ENCODE data around the gene RFPL4A.

GRCh38 chr19:55723491-55723890, 35.4 kb upstream of the RFPL4A start:
- TF ChIP-seq CTCF (IDR thresholded peaks at IDR 0.05; ENCODE audit: insufficient read depth, low read length) (no peak), GABPA (IDR thresholded peaks at IDR 0.05; ENCODE audit: low read depth) (no peak)
- TF ChIP-seq, protein P1, sequence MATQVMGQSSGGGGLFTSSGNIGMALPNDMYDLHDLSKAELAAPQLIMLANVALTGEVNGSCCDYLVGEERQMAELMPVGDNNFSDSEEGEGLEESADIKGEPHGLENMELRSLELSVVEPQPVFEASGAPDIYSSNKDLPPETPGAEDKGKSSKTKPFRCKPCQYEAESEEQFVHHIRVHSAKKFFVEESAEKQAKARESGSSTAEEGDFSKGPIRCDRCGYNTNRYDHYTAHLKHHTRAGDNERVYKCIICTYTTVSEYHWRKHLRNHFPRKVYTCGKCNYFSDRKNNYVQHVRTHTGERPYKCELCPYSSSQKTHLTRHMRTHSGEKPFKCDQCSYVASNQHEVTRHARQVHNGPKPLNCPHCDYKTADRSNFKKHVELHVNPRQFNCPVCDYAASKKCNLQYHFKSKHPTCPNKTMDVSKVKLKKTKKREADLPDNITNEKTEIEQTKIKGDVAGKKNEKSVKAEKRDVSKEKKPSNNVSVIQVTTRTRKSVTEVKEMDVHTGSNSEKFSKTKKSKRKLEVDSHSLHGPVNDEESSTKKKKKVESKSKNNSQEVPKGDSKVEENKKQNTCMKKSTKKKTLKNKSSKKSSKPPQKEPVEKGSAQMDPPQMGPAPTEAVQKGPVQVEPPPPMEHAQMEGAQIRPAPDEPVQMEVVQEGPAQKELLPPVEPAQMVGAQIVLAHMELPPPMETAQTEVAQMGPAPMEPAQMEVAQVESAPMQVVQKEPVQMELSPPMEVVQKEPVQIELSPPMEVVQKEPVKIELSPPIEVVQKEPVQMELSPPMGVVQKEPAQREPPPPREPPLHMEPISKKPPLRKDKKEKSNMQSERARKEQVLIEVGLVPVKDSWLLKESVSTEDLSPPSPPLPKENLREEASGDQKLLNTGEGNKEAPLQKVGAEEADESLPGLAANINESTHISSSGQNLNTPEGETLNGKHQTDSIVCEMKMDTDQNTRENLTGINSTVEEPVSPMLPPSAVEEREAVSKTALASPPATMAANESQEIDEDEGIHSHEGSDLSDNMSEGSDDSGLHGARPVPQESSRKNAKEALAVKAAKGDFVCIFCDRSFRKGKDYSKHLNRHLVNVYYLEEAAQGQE (IDR thresholded peaks at IDR 0.05; ENCODE audit: insufficient replicate concordance, low read depth), result no peak

Measured in HL-60 (cell line).